Measurements from ENCODE around the gene SECTM1. TPM values are rescaled to one million over a fixed set of nuclear protein-coding genes. Genes with fewer than 3 reads are reported as not detected.

The SECTM1 gene
- total and polyA plus RNA-seq, 5 donors, result 2.5 to 5.7 (median 3.2) TPM

GRCh38 chr17:82334204-82334621, 647 bp upstream of the SECTM1 start:
- ATAC-seq (no peak), DNase-seq (peak in 1 of 3 donors; percentile 66)
- Histone ChIP-seq H3K4me3 (ENCODE audit: low read length) (peak overlapping the region; percentile 66), H3K27ac (ENCODE audit: low read length) (no peak overlapping the region), H3K4me1 (ENCODE audit: control insufficient read depth, insufficient read depth, low read length) (peaks cover 5% of the 10 kb centered on the region), H3K9me3 (ENCODE audit: control insufficient read depth, low read length) (no peaks in the 10 kb centered on the region), H3K27me3 (ENCODE audit: control insufficient read depth, insufficient read depth) (no peaks in the 10 kb centered on the region)
- WGBS, result 62% methylated on average over 25 of the region's 25 CpGs
- intact Hi-C loops (cut with DNase I), result no loop called here

- DNase-seq, result peak; percentile 53 to 79 (median 79)
- H3K27me3 ChIP-seq (ENCODE audit: control insufficient read depth, insufficient read depth), result no peaks in the 10 kb centered on the region
- ATAC-seq, result peak; percentile 22 to 25
- intact Hi-C loops (cut with DNase I), result no loop called here
- H3K4me1 ChIP-seq (ENCODE audit: control insufficient read depth, insufficient read depth, low read length), result peaks cover 5% of the 10 kb centered on the region
- no peaks in the 10 kb centered on the region for H3K9me3 ChIP-seq (ENCODE audit: control insufficient read depth, low read length)
- peak overlapping the region; percentile 66 for H3K4me3 ChIP-seq (ENCODE audit: low read length)
- H3K27ac ChIP-seq (ENCODE audit: low read length), result no peak overlapping the region
- 23% methylated on average over 32 of the region's 32 CpGs for WGBS
Measured at GRCh38 chr17:82332669-82333278, 792 bp downstream of the SECTM1 start.

GRCh38 chr17:82331345-82331939, 2.1 kb downstream of the SECTM1 start:
- Histone ChIP-seq H3K4me1 (ENCODE audit: control insufficient read depth, insufficient read depth, low read length) (peaks cover 5% of the 10 kb centered on the region), H3K4me3 (ENCODE audit: low read length) (no peak overlapping the region), H3K9me3 (ENCODE audit: control insufficient read depth, low read length) (no peaks in the 10 kb centered on the region), H3K27ac (ENCODE audit: low read length) (no peak overlapping the region), H3K27me3 (ENCODE audit: control insufficient read depth, insufficient read depth) (no peaks in the 10 kb centered on the region)
- no peak for ATAC-seq
- intact Hi-C loops (cut with DNase I), result no loop called here
- DNase-seq, result no peak
- 88% methylated on average over 25 of the region's 25 CpGs for WGBS

GRCh38 chr17:82330322-82331239, 3.0 kb downstream of the SECTM1 start:
- no peak overlapping the region for H3K4me3 ChIP-seq (ENCODE audit: low read length)
- whole genome bisulfite sequencing, result 41% methylated on average over 28 of the region's 28 CpGs
- H3K27ac ChIP-seq (ENCODE audit: low read length), result no peak overlapping the region
- ATAC-seq (no peak), DNase-seq (peak in 2 of 3 donors; percentile 77 to 79)
- intact Hi-C loops (cut with DNase I), result no loop called here
- H3K4me1 ChIP-seq (ENCODE audit: control insufficient read depth, insufficient read depth, low read length), result peaks cover 5% of the 10 kb centered on the region
- H3K27me3 ChIP-seq (ENCODE audit: control insufficient read depth, insufficient read depth), result no peaks in the 10 kb centered on the region
- no peaks in the 10 kb centered on the region for H3K9me3 ChIP-seq (ENCODE audit: control insufficient read depth, low read length)

GRCh38 chr17:82329683-82330321, 3.8 kb downstream of the SECTM1 start:
- intact Hi-C loops (cut with DNase I), result loop anchor here in 3 of 4 donors (10.0 kb wide), 2 partner anchors 95 to 125 kb away; no protein-coding TSS in a partner anchor
- WGBS, result 78% methylated on average over 19 of the region's 19 CpGs
- no peak for ATAC-seq

GRCh38 chr17:82328994-82329507, 4.5 kb downstream of the SECTM1 start:
- DNase-seq (peak in 1 of 3 donors; percentile 53), ATAC-seq (no peak)
- peaks cover 5% of the 10 kb centered on the region for H3K4me1 ChIP-seq (ENCODE audit: control insufficient read depth, insufficient read depth, low read length)
- no peak overlapping the region for H3K4me3 ChIP-seq (ENCODE audit: low read length)
- no peaks in the 10 kb centered on the region for H3K9me3 ChIP-seq (ENCODE audit: control insufficient read depth, low read length)
- intact Hi-C loops (cut with DNase I), result loop anchor here in 3 of 4 donors (10.0 kb wide), 2 partner anchors 94 to 124 kb away; no protein-coding TSS in a partner anchor
- WGBS, result 87% methylated on average over 15 of the region's 15 CpGs
- no peak overlapping the region for H3K27ac ChIP-seq (ENCODE audit: low read length)
- H3K27me3 ChIP-seq (ENCODE audit: control insufficient read depth, insufficient read depth), result no peaks in the 10 kb centered on the region

More at GRCh38 chr17:82329683-82330321, 3.8 kb downstream of the SECTM1 start:
- H3K4me3 ChIP-seq (ENCODE audit: low read length), result no peak overlapping the region
- H3K4me1 ChIP-seq (ENCODE audit: control insufficient read depth, insufficient read depth, low read length), result peaks cover 5% of the 10 kb centered on the region
- no peaks in the 10 kb centered on the region for H3K27me3 ChIP-seq (ENCODE audit: control insufficient read depth, insufficient read depth)
- DNase-seq, result peak in 1 of 3 donors; percentile 56
- H3K27ac ChIP-seq (ENCODE audit: low read length), result no peak overlapping the region
- no peaks in the 10 kb centered on the region for H3K9me3 ChIP-seq (ENCODE audit: control insufficient read depth, low read length)

- Histone ChIP-seq H3K27me3 (ENCODE audit: control insufficient read depth, insufficient read depth) (no peaks in the 10 kb centered on the region), H3K27ac (ENCODE audit: low read length) (no peak overlapping the region), H3K4me1 (ENCODE audit: control insufficient read depth, insufficient read depth, low read length) (peaks cover 5% of the 10 kb centered on the region), H3K4me3 (ENCODE audit: low read length) (no peak overlapping the region), H3K9me3 (ENCODE audit: control insufficient read depth, low read length) (no peaks in the 10 kb centered on the region)
- ATAC-seq (no peak), DNase-seq (peak in 1 of 3 donors; percentile 50)
- intact Hi-C loops (cut with DNase I), result loop anchor here in 3 of 4 donors (10.0 kb wide), 2 partner anchors 94 to 124 kb away; no protein-coding TSS in a partner anchor
- 73% methylated on average over 28 of the region's 28 CpGs for WGBS
Measured at GRCh38 chr17:82328141-82328993, 5.2 kb downstream of the SECTM1 start.

GRCh38 chr17:82327757-82328140, 5.8 kb downstream of the SECTM1 start:
- H3K4me1 ChIP-seq (ENCODE audit: control insufficient read depth, insufficient read depth, low read length), result peaks cover 2% of the 10 kb centered on the region
- intact Hi-C loops (cut with DNase I), result loop anchor here in 3 of 4 donors (10.0 kb wide), 2 partner anchors 93 to 123 kb away; no protein-coding TSS in a partner anchor
- 59% methylated on average over 16 of the region's 16 CpGs for WGBS

GRCh38 chr17:82327289-82327688, 6.3 kb downstream of the SECTM1 start:
- intact Hi-C loops (cut with DNase I), result loop anchor here in 3 of 4 donors (10.0 kb wide), 2 partner anchors 92 to 122 kb away; no protein-coding TSS in a partner anchor

More at GRCh38 chr17:82327757-82328140, 5.8 kb downstream of the SECTM1 start:
- Histone ChIP-seq H3K27ac (ENCODE audit: low read length) (no peak overlapping the region), H3K9me3 (ENCODE audit: control insufficient read depth, low read length) (no peaks in the 10 kb centered on the region), H3K4me3 (ENCODE audit: low read length) (no peak overlapping the region), H3K27me3 (ENCODE audit: control insufficient read depth, insufficient read depth) (no peaks in the 10 kb centered on the region)
- DNase-seq, result no peak
- no peak for ATAC-seq

More at GRCh38 chr17:82327289-82327688, 6.3 kb downstream of the SECTM1 start:
- WGBS, result 67% methylated on average over 15 of the region's 15 CpGs
- H3K27ac ChIP-seq (ENCODE audit: low read length), result no peak overlapping the region
- H3K9me3 ChIP-seq (ENCODE audit: control insufficient read depth, low read length), result no peaks in the 10 kb centered on the region
- H3K4me1 ChIP-seq (ENCODE audit: control insufficient read depth, insufficient read depth, low read length), result no peaks in the 10 kb centered on the region
- H3K27me3 ChIP-seq (ENCODE audit: control insufficient read depth, insufficient read depth), result no peaks in the 10 kb centered on the region
- H3K4me3 ChIP-seq (ENCODE audit: low read length), result no peak overlapping the region
- no peak for DNase-seq
- ATAC-seq, result no peak
